ENCODE results near the gene NIFK. TPM values are rescaled to one million over a fixed set of nuclear protein-coding genes. Genes with fewer than 3 reads are reported as not detected.

Gene NIFK
- 10 to 100 TPM; 42.7 to 82.6 (median 67.2) TPM for polyA plus RNA-seq (ENCODE audit: low read depth in 6 of 6)

GRCh38 chr2:121736462-121737336 is at the start of gene NIFK:
NIFK (minus strand) TSS chr2:121736875; CDS start chr2:121736850, 25 bp downstream.
- DNase-seq: peak; percentile 99
- ATAC-seq (ENCODE audit: low read depth in 2 of 2): peak; percentile 86 to 87
- peaks cover 28 to 46% (median 41%) of the 10 kb centered on the region in 3 donors for H3K4me1 Mint-ChIP-seq
- peak within 1 kb of the TSS; percentile 97 to 98 (median 98) for H3K27ac Mint-ChIP-seq
- no peaks in the 10 kb centered on the region for H3K27me3 Mint-ChIP-seq
- peaks cover 0 to 2% (median 0%) of the 10 kb centered on the region in 7 donors for H3K9me3 Mint-ChIP-seq
- peaks cover 3 to 6% of the 10 kb centered on the region in 2 donors for H3K36me3 Mint-ChIP-seq
- H3K4me3 Mint-ChIP-seq: peak within 1 kb of the TSS; percentile 97 to 100 (median 98)

GRCh38 chr2:121783180-121783579 is 46.5 kb upstream of the NIFK start:
- H3K36me3 Mint-ChIP-seq: no peaks in the 10 kb centered on the region
- ATAC-seq (ENCODE audit: low read depth in 2 of 2) (no peak), DNase-seq (no peak)
- peaks cover 0 to 14% (median 11%) of the 10 kb centered on the region in 3 donors for H3K27me3 Mint-ChIP-seq
- no peaks in the 10 kb centered on the region for H3K4me1 Mint-ChIP-seq
- no peak overlapping the region for H3K4me3 Mint-ChIP-seq
- no peak overlapping the region for H3K27ac Mint-ChIP-seq
- peaks cover 0 to 2% (median 0%) of the 10 kb centered on the region in 7 donors for H3K9me3 Mint-ChIP-seq

- no peak for DNase-seq
- H3K9me3 Mint-ChIP-seq: peaks cover 0 to 2% (median 0%) of the 10 kb centered on the region in 7 donors
- H3K4me3 Mint-ChIP-seq: no peak overlapping the region
- no peaks in the 10 kb centered on the region for H3K27me3 Mint-ChIP-seq
- no peak overlapping the region for H3K27ac Mint-ChIP-seq
- no peaks in the 10 kb centered on the region for H3K36me3 Mint-ChIP-seq
- no peak for ATAC-seq (ENCODE audit: low read depth in 2 of 2)
- no peaks in the 10 kb centered on the region for H3K4me1 Mint-ChIP-seq
These were observed 42.2 kb upstream of the NIFK start for GRCh38 chr2:121778741-121779487.

GRCh38 chr2:121777699-121778058 is 41.0 kb upstream of the NIFK start:
- no peak overlapping the region for H3K27ac Mint-ChIP-seq
- no peak overlapping the region for H3K4me3 Mint-ChIP-seq
- peaks cover 0 to 2% (median 0%) of the 10 kb centered on the region in 7 donors for H3K9me3 Mint-ChIP-seq
- ATAC-seq (ENCODE audit: low read depth in 2 of 2) (no peak), DNase-seq (no peak)
- no peaks in the 10 kb centered on the region for H3K27me3 Mint-ChIP-seq
- H3K4me1 Mint-ChIP-seq: no peaks in the 10 kb centered on the region
- no peaks in the 10 kb centered on the region for H3K36me3 Mint-ChIP-seq

- Mint-ChIP-seq H3K36me3 (no peaks in the 10 kb centered on the region), H3K4me3 (no peak overlapping the region), H3K4me1 (no peaks in the 10 kb centered on the region), H3K9me3 (peaks cover 0 to 2% (median 0%) of the 10 kb centered on the region in 7 donors), H3K27ac (peak overlapping the region in 1 of 6 donors; percentile 12), H3K27me3 (no peaks in the 10 kb centered on the region)
- DNase-seq: no peak
- no peak for ATAC-seq (ENCODE audit: low read depth in 2 of 2)
These were observed 40.4 kb upstream of the NIFK start for GRCh38 chr2:121776885-121777698.

- Mint-ChIP-seq H3K9me3 (peaks cover 0 to 2% (median 0%) of the 10 kb centered on the region in 7 donors), H3K4me1 (no peaks in the 10 kb centered on the region), H3K27ac (peak overlapping the region in 1 of 6 donors; percentile 12), H3K4me3 (no peak overlapping the region), H3K27me3 (no peaks in the 10 kb centered on the region), H3K36me3 (no peaks in the 10 kb centered on the region)
- no peak for ATAC-seq (ENCODE audit: low read depth in 2 of 2)
- DNase-seq: no peak
These were observed 39.7 kb upstream of the NIFK start for GRCh38 chr2:121776361-121776760.

- H3K27me3 Mint-ChIP-seq: no peaks in the 10 kb centered on the region
- H3K4me1 Mint-ChIP-seq: no peaks in the 10 kb centered on the region
- H3K27ac Mint-ChIP-seq: no peak overlapping the region
- H3K36me3 Mint-ChIP-seq: no peaks in the 10 kb centered on the region
- DNase-seq: no peak
- no peak for ATAC-seq (ENCODE audit: low read depth in 2 of 2)
- H3K4me3 Mint-ChIP-seq: no peak overlapping the region
- no peaks in the 10 kb centered on the region for H3K9me3 Mint-ChIP-seq
These were observed 37.6 kb upstream of the NIFK start for GRCh38 chr2:121774235-121774634.

GRCh38 chr2:121771976-121772742 is 35.5 kb upstream of the NIFK start:
- ATAC-seq (ENCODE audit: low read depth in 2 of 2) (no peak), DNase-seq (no peak)
- peaks cover 0 to 6% of the 10 kb centered on the region in 2 donors for H3K36me3 Mint-ChIP-seq
- H3K27ac Mint-ChIP-seq: peak overlapping the region in 2 of 6 donors; percentile 0 to 21
- H3K9me3 Mint-ChIP-seq: no peaks in the 10 kb centered on the region
- H3K4me1 Mint-ChIP-seq: no peaks in the 10 kb centered on the region
- H3K4me3 Mint-ChIP-seq: no peak overlapping the region
- H3K27me3 Mint-ChIP-seq: no peaks in the 10 kb centered on the region

- Mint-ChIP-seq H3K9me3 (no peaks in the 10 kb centered on the region), H3K27me3 (no peaks in the 10 kb centered on the region), H3K27ac (peak overlapping the region in 2 of 6 donors; percentile 72 to 80), H3K36me3 (peaks cover 16 to 24% of the 10 kb centered on the region in 2 donors), H3K4me3 (no peak overlapping the region), H3K4me1 (no peaks in the 10 kb centered on the region)
- DNase-seq (no peak), ATAC-seq (ENCODE audit: low read depth in 2 of 2) (no peak)
These were observed 31.6 kb upstream of the NIFK start for GRCh38 chr2:121768143-121768755.

- Mint-ChIP-seq H3K27ac (no peak overlapping the region), H3K36me3 (peaks cover 16 to 24% of the 10 kb centered on the region in 2 donors)
These were observed 29.9 kb upstream of the NIFK start for GRCh38 chr2:121766624-121767023.

GRCh38 chr2:121764681-121765228 is 28.1 kb upstream of the NIFK start:
- ATAC-seq (ENCODE audit: low read depth in 2 of 2) (no peak), DNase-seq (no peak)
- Mint-ChIP-seq H3K9me3 (no peaks in the 10 kb centered on the region), H3K4me3 (no peak overlapping the region), H3K4me1 (peaks cover 0 to 5% (median 0%) of the 10 kb centered on the region in 3 donors), H3K27me3 (no peaks in the 10 kb centered on the region), H3K27ac (peak overlapping the region in 1 of 6 donors; percentile 22), H3K36me3 (peaks cover 16 to 24% of the 10 kb centered on the region in 2 donors)

More at GRCh38 chr2:121766624-121767023, 29.9 kb upstream of the NIFK start:
- DNase-seq (no peak), ATAC-seq (ENCODE audit: low read depth in 2 of 2) (no peak)
- no peak overlapping the region for H3K4me3 Mint-ChIP-seq
- no peaks in the 10 kb centered on the region for H3K27me3 Mint-ChIP-seq
- no peaks in the 10 kb centered on the region for H3K9me3 Mint-ChIP-seq
- no peaks in the 10 kb centered on the region for H3K4me1 Mint-ChIP-seq

Measured in naive B cell (primary cell).